Loucy (cell line): Measurements from ENCODE around the gene ADIPOR1.

Experiments used
- CTCF ChIP-seq: fragments of 200-600 bp; sonication (generic); conservative IDR thresholded peaks from 2 replicates; pipeline ENCODE4 v1.5.1; 2014; ENCODE audit warnings: mild to moderate bottlenecking, antibody characterized with exemption, low read length
- EZH2phosphoT487 ChIP-seq: fragments of 200-600 bp; IDR thresholded peaks from 2 replicates; pipeline ENCODE4 v1.6.1; 2018; ENCODE audit warnings: antibody characterized with exemption, mild to moderate bottlenecking, moderate library complexity, borderline replicate concordance

GRCh38 chr1:202892501-202892900 is 65.6 kb downstream of the ADIPOR1 start:
- no peak for TF ChIP-seq CTCF
- no peak for TF ChIP-seq EZH2phosphoT487
